Prostate gland (tissue), 2 donors: Measurements from ENCODE around the gene RMP24.

Experiments used
- POLR2A ChIP-seq: fragments of 450-650 bp; IDR thresholded peaks from one replicate; pipeline ENCODE4 v1.6.1; 2016; ENCODE audit warnings: antibody characterized with exemption, mild to moderate bottlenecking
- POLR2AphosphoS5 ChIP-seq: sonication (generic); formaldehyde crosslinking; IDR thresholded peaks from one replicate; pipeline ENCODE4 v1.6.1; 2017; ENCODE audit warnings: antibody characterized with exemption
- TF ChIP-seq, protein P1 (sequence below), 4 experiments: fragments of 200-600 bp in 2 of 4; fragments of 450-650 bp in 2 of 4; sonication (generic) in 2 of 4; IDR thresholded peaks; 1 replicate in 3 of 4; 2 replicates in 1 of 4; pipeline ENCODE4 v1.5.1; 2016 to 2019; ENCODE audit warnings: antibody characterized with exemption in 4 of 4, mild to moderate bottlenecking in 2 of 4, moderate library complexity in 2 of 4

- TF ChIP-seq, protein P1, sequence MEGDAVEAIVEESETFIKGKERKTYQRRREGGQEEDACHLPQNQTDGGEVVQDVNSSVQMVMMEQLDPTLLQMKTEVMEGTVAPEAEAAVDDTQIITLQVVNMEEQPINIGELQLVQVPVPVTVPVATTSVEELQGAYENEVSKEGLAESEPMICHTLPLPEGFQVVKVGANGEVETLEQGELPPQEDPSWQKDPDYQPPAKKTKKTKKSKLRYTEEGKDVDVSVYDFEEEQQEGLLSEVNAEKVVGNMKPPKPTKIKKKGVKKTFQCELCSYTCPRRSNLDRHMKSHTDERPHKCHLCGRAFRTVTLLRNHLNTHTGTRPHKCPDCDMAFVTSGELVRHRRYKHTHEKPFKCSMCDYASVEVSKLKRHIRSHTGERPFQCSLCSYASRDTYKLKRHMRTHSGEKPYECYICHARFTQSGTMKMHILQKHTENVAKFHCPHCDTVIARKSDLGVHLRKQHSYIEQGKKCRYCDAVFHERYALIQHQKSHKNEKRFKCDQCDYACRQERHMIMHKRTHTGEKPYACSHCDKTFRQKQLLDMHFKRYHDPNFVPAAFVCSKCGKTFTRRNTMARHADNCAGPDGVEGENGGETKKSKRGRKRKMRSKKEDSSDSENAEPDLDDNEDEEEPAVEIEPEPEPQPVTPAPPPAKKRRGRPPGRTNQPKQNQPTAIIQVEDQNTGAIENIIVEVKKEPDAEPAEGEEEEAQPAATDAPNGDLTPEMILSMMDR (IDR thresholded peaks at IDR 0.05) = no peak
- TF ChIP-seq POLR2A (no peak), POLR2AphosphoS5 (no peak)
Observed at GRCh38 chr18:35999925-36000324, 27.4 kb downstream of the RMP24 start.
